ENCODE measurements around the gene THEMIS.

DNA sequence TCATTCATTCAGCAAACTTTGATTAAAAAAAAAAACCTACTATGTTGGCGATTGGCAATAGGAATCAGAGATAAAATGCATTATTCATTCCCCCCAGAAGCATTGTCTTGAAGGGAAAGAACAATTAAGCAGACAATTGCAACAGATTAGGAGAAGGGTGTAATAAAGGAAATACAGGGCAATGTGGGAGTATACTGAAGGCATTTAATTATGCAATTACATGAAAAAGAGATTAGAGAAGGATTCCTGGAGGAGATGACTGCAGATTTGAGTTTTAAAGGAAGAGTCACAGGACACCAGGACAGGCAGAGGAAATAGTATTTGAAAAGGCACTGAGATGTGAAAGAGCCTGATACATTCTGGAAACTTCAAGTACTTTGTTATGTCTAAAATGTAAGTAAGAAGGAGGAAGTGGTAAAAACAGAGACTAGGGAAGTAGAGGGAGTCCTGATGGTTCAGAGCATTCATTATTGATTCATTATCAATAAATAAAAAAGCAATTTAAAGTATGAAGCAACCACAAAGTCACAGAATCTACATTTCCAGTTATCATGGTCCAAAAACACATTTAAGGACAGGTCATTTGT lies 43.7 kb downstream of the THEMIS start:
- TF ChIP-seq EZH2 (IDR thresholded peaks at IDR 0.05; ENCODE audit: borderline replicate concordance, low read depth, low read length, poor library complexity, severe bottlenecking) (no peak), CTCF (conservative IDR thresholded peaks at IDR 0.05; ENCODE audit: low read depth, low read length) (no peak)

Measured in A673 (cell line).